Posterior cingulate gyrus (tissue), 11 donors: ENCODE measurements around the gene CRIP1.
A peak's percentile ranks its signal among the peaks of the same experiment; 100 is the strongest.

Source experiments
- DNase-seq, 10 donors: peaks; one replicate each; pipeline versions ENCODE4 v3.0.0 to v3.0.0-alpha.2; 2020 to 2021; ENCODE audit warnings: mixed read lengths in 3 of 10
- intact Hi-C: fragments of 100-400 bp; cut with DNase I; formaldehyde crosslinking; loops from one replicate; pipeline ENCODE4 v1.15.1; 2023

Gene CRIP1

DNA sequence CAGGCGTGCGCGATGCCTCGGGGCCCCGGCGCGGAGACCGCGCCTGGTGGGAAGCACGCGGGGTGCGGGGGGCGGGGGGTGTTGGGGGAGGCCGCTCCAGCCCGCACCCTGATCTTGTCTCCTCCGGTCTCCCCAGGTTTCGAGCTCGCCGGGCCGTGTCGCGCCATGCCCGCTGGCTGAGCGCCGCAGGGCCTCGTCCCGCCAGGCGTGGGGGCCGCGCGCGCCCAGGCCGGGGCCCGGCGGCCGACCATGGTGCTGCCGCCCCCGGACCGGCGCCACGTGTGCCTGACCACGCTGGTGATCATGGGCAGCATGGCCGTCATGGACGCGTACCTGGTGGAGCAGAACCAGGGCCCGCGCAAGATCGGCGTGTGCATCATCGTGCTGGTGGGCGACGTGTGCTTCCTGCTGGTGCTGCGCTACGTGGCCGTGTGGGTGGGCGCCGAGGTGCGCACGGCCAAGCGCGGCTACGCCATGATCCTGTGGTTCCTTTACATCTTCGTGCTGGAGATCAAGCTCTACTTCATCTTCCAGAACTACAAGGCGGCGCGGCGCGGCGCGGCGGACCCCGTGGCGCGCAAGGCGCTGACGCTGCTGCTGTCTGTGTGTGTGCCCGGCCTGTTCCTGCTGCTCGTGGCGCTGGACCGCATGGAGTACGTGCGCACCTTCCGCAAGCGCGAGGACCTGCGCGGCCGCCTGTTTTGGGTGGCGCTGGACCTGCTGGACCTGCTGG lies 42.1 kb downstream of the CRIP1 start:
- DNase-seq: peak in 2 of 10 donors; percentile 67 to 91
- intact Hi-C loops: loop anchor here (1.0 kb wide), 3 partner anchors 38 to 158 kb away; no protein-coding TSS in a partner anchor

GRCh38 chr14:105529319-105529568 lies 42.6 kb downstream of the CRIP1 start:
- intact Hi-C loops: no loop called here
- no peak for DNase-seq

- no peak for DNase-seq
- intact Hi-C loops: no loop called here
Measured at GRCh38 chr14:105529569-105530284, 43.0 kb downstream of the CRIP1 start.

DNA sequence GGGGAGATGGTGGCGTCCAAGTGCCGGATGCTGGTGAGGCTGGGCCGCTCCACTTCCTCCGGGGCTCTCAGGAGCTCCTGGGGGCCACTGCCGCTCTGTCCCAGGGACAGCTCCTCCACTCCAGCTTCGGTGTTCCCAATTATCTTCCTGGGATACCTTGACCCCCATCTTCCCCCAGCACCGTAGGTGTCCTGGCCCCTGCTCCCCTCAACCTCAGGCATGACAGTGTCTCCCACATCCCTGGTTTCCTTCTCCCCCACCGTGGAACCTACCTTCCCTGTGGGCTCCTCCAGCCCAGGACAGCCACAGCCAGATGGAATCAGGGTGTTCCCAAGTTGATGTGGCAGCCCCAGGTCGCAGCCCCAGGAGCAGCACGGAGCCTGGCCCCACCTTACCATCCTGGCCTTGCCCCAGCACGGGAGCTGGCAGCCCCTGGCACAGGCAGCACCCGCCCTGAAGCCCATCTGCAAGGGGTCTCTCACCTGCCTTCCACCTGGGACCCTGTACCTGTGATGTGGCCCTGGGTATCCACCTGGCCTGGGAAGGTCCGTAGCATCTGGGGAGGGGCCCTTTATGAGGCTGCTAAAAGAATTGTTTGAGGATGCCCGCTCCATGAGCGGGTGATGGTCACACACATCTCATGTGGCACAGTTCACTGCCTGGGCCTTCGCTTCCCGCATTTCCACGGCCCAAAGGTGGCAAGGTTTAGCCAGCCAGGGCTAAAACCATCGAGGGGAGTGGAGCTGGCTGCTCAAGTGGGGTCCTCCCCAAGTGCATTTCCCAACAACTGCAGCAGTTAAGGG lies 43.8 kb downstream of the CRIP1 start:
- intact Hi-C loops: no loop called here
- DNase-seq: no peak

DNA sequence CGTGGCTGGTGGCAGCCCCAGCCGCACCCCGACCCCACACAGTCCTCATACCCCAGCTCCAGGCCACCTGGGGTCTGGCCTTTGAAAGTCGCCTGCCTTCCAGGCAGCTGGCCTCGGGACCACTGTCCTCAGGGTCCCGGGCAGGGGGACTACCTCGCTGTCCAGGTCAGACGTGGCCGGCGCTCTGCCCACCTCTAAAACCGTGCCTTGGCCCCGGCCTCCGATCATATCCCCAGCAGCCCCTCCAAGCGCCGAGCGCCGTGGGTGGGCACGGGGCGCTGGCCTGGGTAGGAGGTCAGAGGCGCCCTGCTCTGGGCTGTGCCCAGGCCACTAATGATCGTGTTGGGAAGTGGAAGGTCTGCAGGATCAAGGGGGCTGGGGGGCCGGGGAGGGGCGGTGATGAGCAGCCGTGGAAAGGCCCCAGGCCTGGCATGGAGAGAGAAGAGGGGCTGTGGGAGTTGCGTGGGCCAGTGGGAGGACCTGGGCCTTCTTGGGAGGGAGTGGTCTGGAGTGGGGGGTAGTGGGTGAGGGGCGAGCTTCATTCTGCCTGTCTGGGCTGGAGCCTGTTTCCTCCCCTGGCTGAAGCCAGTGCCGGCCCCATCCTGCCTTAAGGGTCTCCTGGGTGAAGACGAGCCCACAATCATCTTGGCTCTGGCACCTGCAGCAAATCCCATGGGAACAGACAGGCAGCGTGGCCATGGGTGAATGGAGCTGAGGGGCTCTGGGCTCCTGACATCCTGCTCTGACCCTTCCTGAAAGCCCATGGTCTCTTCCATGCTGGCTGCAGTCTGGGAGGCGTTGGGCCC lies 44.6 kb downstream of the CRIP1 start:
- intact Hi-C loops: no loop called here

GRCh38 chr14:105531894-105532623 lies 45.4 kb downstream of the CRIP1 start:
- intact Hi-C loops: no loop called here
- DNase-seq: peak in 1 of 10 donors; percentile 79

More for the DNA sequence above, 44.6 kb downstream of the CRIP1 start:
- DNase-seq: peak in 1 of 10 donors; percentile 69

- intact Hi-C loops: no loop called here
- peak in 1 of 10 donors; percentile 82 for DNase-seq
Measured at GRCh38 chr14:105532735-105533141, 46.1 kb downstream of the CRIP1 start.

- intact Hi-C loops: no loop called here
- peak in 1 of 10 donors; percentile 55 for DNase-seq
Measured at GRCh38 chr14:105533391-105533790, 46.7 kb downstream of the CRIP1 start.

GRCh38 chr14:105533811-105534498 lies 47.3 kb downstream of the CRIP1 start:
- intact Hi-C loops: no loop called here
- DNase-seq: peak in 1 of 10 donors; percentile 73

- intact Hi-C loops: no loop called here
- no peak for DNase-seq
Measured at GRCh38 chr14:105534586-105534985, 47.9 kb downstream of the CRIP1 start.

GRCh38 chr14:105536051-105536450 lies 49.4 kb downstream of the CRIP1 start:
- intact Hi-C loops: no loop called here
- DNase-seq: peak in 1 of 10 donors; percentile 72

DNA sequence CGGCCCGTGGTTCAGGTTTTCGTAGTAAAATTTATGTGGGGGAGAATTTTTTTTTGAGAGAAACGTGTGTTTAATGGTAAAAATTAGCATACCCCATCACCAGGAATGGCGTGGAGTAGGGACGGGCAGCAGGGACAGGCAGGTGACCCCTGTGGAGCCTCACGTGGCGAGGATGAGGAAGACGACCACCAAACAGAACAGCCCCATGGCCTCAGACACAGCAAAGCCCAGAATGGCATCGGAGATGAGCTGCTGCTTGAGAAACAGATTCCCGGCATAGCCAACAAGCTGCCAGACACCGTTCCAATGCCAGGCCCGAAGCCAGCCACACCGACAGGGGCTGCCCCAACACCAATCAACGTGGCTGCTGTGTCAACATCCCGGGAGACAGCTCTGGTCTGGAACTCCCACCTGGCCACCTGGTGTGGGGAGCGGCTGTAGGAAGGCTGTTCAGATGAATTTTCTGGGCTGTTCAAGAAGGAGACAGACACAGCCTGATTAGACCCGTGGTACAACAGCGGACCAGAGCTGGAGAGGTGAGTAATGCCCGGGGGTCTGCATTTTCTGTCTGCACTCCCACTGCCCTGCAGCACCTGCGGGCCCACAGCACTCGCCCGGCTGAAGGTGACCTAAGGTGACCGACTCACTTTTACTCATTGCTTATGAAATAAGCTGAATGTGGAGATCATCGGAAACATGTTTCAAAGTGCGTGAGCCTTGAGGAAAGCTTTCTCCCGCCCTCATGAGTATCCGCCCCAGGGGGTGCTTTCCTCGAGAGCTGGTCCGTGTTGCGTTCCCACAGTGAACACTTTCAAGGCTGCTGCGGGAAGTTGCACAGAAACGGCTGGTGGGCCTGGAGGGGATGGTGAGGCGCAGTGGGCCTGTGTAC lies 50.2 kb downstream of the CRIP1 start:
- DNase-seq: peak in 1 of 10 donors; percentile 77
- intact Hi-C loops: no loop called here

GRCh38 chr14:105537580-105538474 lies 51.1 kb downstream of the CRIP1 start:
- intact Hi-C loops: no loop called here
- DNase-seq: peak in 7 of 10 donors; percentile 56 to 93 (median 61)
